Breast epithelium (tissue), 4 donors: Measurements from ENCODE around the gene PDCD11. TPM values are rescaled to one million over a fixed set of nuclear protein-coding genes. Genes with fewer than 3 reads are reported as not detected.

Experiments
- DNase-seq, 2 donors: peaks; one replicate each; pipeline ENCODE4 v3.0.0-alpha.2; 2019; ENCODE audit warnings: low spot score in 2 of 2
- H3K27ac ChIP-seq, 2 donors: fragments of 200-600 bp; sonication (generic) in 1 of 2; one replicate each; pipeline ENCODE4 v1.5.1; 2016 to 2019; ENCODE audit warnings: mild to moderate bottlenecking in 1 of 2
- H3K27me3 ChIP-seq, 2 donors: fragments of 200-600 bp; sonication (generic) in 1 of 2; one replicate each; pipeline versions ENCODE4 v1.5.1 to v1.6.0; 2017 to 2019; ENCODE audit warnings: control low read depth in 1 of 2, mild to moderate bottlenecking in 1 of 2
- H3K36me3 ChIP-seq: fragments of 200-600 bp; one replicate; pipeline ENCODE4 v1.5.1; 2019
- H3K4me1 ChIP-seq, 2 donors: fragments of 200-600 bp; sonication (generic); one replicate each; pipeline ENCODE4 v1.5.1; 2016 to 2019; ENCODE audit warnings: control low read depth in 1 of 2
- H3K4me3 ChIP-seq, 3 donors: fragments of 200-600 bp; sonication (generic); 1 replicate in 2 of 3; 2 replicates in 1 of 3; pipeline ENCODE4 v1.5.1; 2016 to 2019; ENCODE audit warnings: mild to moderate bottlenecking in 3 of 3, moderate library complexity in 2 of 3
- H3K9me3 ChIP-seq, 2 donors: fragments of 200-600 bp; sonication (generic) in 1 of 2; one replicate each; pipeline ENCODE4 v1.5.1; 2016 to 2019; ENCODE audit warnings: control low read depth in 1 of 2
- CTCF ChIP-seq, 3 donors: fragments of 450-650 bp; IDR thresholded peaks; one replicate each; pipeline ENCODE4 v1.5.1; 2016 to 2017; ENCODE audit warnings: antibody characterized with exemption in 3 of 3, mild to moderate bottlenecking in 3 of 3, moderate library complexity in 3 of 3
- POLR2A ChIP-seq: fragments of 450-650 bp; IDR thresholded peaks from one replicate; pipeline ENCODE4 v1.6.1; 2016; ENCODE audit warnings: antibody characterized with exemption, mild to moderate bottlenecking, moderate library complexity
- POLR2AphosphoS5 ChIP-seq, 3 donors: sonication (generic); formaldehyde crosslinking; IDR thresholded peaks; one replicate each; pipeline ENCODE4 v1.6.1; 2017; ENCODE audit warnings: antibody characterized with exemption in 3 of 3
- intact Hi-C: fragments of 100-400 bp; cut with DNase I; formaldehyde crosslinking; loops from one replicate; pipeline ENCODE4 v1.15.1; 2023; ENCODE audit warnings: low total_unique reads
- total RNA-seq, 3 donors: library from RNA; depleted of rRNA; stranded (reverse); fragments of >200 nt; gene quantifications; one replicate each; pipeline ENCODE4 v1.1.0, GENCODE V29; 2016

Gene PDCD11
- total RNA-seq, 3 donors from 2014 or later = 16.2 to 29.1 (median 24.9) TPM

DNA sequence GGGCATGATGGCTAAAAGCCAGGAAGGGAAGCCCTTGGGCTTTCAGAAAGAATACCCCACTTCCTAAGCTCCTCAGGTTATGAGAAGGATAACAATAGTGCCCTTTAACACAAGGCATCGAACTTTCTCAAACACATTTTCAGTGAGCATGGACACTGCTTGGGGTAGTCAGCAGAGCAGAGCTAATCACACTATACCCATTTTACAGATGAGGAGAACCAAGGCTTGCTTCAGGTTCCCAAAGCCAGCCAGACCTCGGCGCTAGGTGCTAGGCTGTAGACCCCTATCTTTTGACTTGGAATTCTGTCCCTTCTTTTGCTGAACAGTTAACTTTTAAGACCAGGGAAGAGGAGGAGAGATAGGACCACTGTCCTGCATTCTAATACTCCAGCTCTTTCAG lies 98.9 kb downstream of the PDCD11 start:
- H3K4me1 ChIP-seq = no peaks in the 10 kb centered on the region
- H3K27me3 ChIP-seq = peaks cover 0 to 23% of the 10 kb centered on the region in 2 donors
- TF ChIP-seq POLR2AphosphoS5 (IDR thresholded peaks at IDR 0.05) (no peak), POLR2A (no peak), CTCF (IDR thresholded peaks at IDR 0.05) (no peak)
- no peaks in the 10 kb centered on the region for H3K36me3 ChIP-seq
- H3K27ac ChIP-seq = no peak overlapping the region
- H3K9me3 ChIP-seq = no peaks in the 10 kb centered on the region
- intact Hi-C loops = no loop called here
- H3K4me3 ChIP-seq = no peak overlapping the region
- DNase-seq = no peak

Other genes with a start within 250 kb of the PDCD11 start
- gene NT5C2, start 203.4 kb upstream of the PDCD11 start, total RNA-seq = 100 to 1,000 TPM in 1 of 3 donors, 10 to 100 TPM in 2; 52.8 to 122 (median 73.1) TPM
- gene RPEL1, start 150.7 kb upstream of the PDCD11 start, total RNA-seq = under 1 TPM in 1 of 3 donors, not detected in 2; 0.33 TPM
- not detected for gene INA, start 119.5 kb upstream of the PDCD11 start, total RNA-seq
- gene PCGF6, start 45.5 kb upstream of the PDCD11 start, total RNA-seq = 10 to 100 TPM; 13.9 to 15.1 (median 14.5) TPM
- 1 to 10 TPM; 3.4 to 7.0 (median 5.9) TPM for gene TAF5, start 28.6 kb upstream of the PDCD11 start, total RNA-seq
- gene ATP5MK, start 151 bp upstream of the PDCD11 start, total RNA-seq = 100 to 1,000 TPM; 173 to 204 (median 189) TPM
- 10 to 100 TPM; 38.9 to 98.3 (median 58.3) TPM for gene CALHM2, start 55.7 kb downstream of the PDCD11 start, total RNA-seq
- not detected for gene CALHM1, start 62.3 kb downstream of the PDCD11 start, total RNA-seq
- gene CALHM3, start 82.6 kb downstream of the PDCD11 start, total RNA-seq = not detected
- gene NEURL1, start 97.1 kb downstream of the PDCD11 start, total RNA-seq = 1 to 10 TPM in 1 of 3 donors, under 1 TPM in 2; 0.16 to 1.5 (median 0.33) TPM